Stomach (tissue), 9 donors: ENCODE results near the gene PFKL. TPM values are rescaled to one million over a fixed set of nuclear protein-coding genes. Genes with fewer than 3 reads are reported as not detected.

Experiments used
- DNase-seq, 2 donors: peaks; one replicate each; pipeline versions ENCODE4 v3.0.0 to v3.0.0-alpha.2; 2013 to 2019
- H3K27ac ChIP-seq, 5 donors: fragments of 200-600 bp in 4 of 5; sonication (generic) in 4 of 5; one replicate each; pipeline ENCODE4 v1.5.1; 2013 to 2019; ENCODE audit warnings: mild to moderate bottlenecking in 1 of 5, moderate library complexity in 1 of 5
- H3K27me3 ChIP-seq, 3 donors: fragments of 200-600 bp; sonication (generic); one replicate each; pipeline ENCODE4 v1.5.1; 2017 to 2019; ENCODE audit warnings: mixed run types in 1 of 3
- H3K36me3 ChIP-seq, 4 donors: fragments of 200-600 bp; sonication (generic); 1 replicate in 3 of 4; 2 replicates in 1 of 4; pipeline ENCODE4 v1.5.1; 2016 to 2019
- H3K4me1 ChIP-seq, 4 donors: fragments of 200-600 bp; sonication (generic); one replicate each; pipeline ENCODE4 v1.5.1; 2016 to 2019
- H3K4me3 ChIP-seq, 4 donors: fragments of 200-600 bp; sonication (generic) in 3 of 4; one replicate each; pipeline ENCODE4 v1.5.1; 2016 to 2019; ENCODE audit warnings: mild to moderate bottlenecking in 1 of 4
- H3K9me3 ChIP-seq, 4 donors: fragments of 200-600 bp; sonication (generic); one replicate each; pipeline ENCODE4 v1.5.1; 2016 to 2019
- EP300 ChIP-seq: sonication (generic); formaldehyde crosslinking; IDR thresholded peaks from one replicate; pipeline ENCODE4 v1.6.1; 2017; ENCODE audit warnings: antibody characterized with exemption
- POLR2A ChIP-seq, 4 donors: fragments of 450-650 bp; IDR thresholded peaks; one replicate each; pipeline ENCODE4 v1.6.1; 2016; ENCODE audit warnings: antibody characterized with exemption in 4 of 4, control low read depth in 2 of 4, mild to moderate bottlenecking in 1 of 4, moderate library complexity in 1 of 4
- POLR2AphosphoS5 ChIP-seq, 3 donors: sonication (generic); formaldehyde crosslinking; IDR thresholded peaks; one replicate each; pipeline ENCODE4 v1.6.1; 2016; ENCODE audit warnings: antibody characterized with exemption in 3 of 3
- WGBS, 5 donors: extraction: QIAGEN DNeasy Blood & Tissue Kit in 3 of 5; methylation state at CpG; one replicate each; pipeline versions ENCODE4 v1.1.5 to v1.1.7; 2013 to 2018; 5-methylcytosine and 5-hydroxymethylcytosine counted together
- intact Hi-C: fragments of 100-400 bp; cut with DNase I; formaldehyde crosslinking; loops from one replicate; pipeline ENCODE4 v1.15.1; 2023; ENCODE audit warnings: low total_unique reads
- polyA plus RNA-seq, 3 donors: library from polyadenylated mRNA; stranded (reverse); fragments of 200-250 nt; gene quantifications; one replicate each; pipeline ENCODE4 v1.2.3, GENCODE V29; 2013
- total RNA-seq, 5 donors: library from RNA; depleted of rRNA; stranded (reverse); fragments of >200 nt; gene quantifications; one replicate each; pipeline versions ENCODE4 v1.1.0 to v1.2.3, GENCODE V29; 2014 to 2016
- TF ChIP-seq, protein P1 (sequence below), 7 experiments: fragments of 450-650 bp in 4 of 7; fragments of 200-600 bp in 3 of 7; sonication (generic) in 3 of 7; IDR thresholded peaks; one replicate each; pipeline ENCODE4 v1.5.1; 2016 to 2019; ENCODE audit warnings: antibody characterized with exemption in 7 of 7, control low read depth in 2 of 7, mild to moderate bottlenecking in 1 of 7
- donor health status: healthy with polysubstance abuse.
- donor health status: Bipolar disorder and iron deficiency.
- donor health status: healthy.

PFKL gene
- total and polyA plus RNA-seq, 8 donors = 83.0 to 283 (median 130) TPM

DNA sequence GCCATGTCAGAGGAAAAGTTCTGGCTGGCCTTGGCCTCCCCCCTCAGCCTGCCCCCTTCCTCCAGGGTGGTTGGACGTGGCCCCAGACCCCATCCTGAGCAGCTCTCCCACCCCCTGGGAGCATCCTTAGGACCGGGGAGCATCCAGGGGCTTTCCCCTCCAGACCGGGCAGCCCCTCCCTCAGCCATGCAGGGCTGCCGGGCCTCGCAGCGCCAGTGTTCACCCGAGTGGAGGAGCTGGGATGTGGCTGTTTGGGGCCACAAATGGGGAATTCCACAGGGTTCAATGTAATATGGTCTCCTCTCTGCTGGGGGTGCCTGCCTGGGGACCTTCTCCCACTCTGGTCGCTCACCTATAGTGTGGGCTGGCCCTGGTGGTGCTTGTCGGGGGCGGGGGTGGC, 4.2 kb upstream of the PFKL start:
- Histone ChIP-seq H3K27me3 (peaks cover 0 to 44% (median 0%) of the 10 kb centered on the region in 3 donors), H3K27ac (no peak overlapping the region), H3K9me3 (no peaks in the 10 kb centered on the region), H3K4me1 (peaks cover 16 to 41% (median 34%) of the 10 kb centered on the region in 4 donors), H3K4me3 (no peak overlapping the region), H3K36me3 (no peaks in the 10 kb centered on the region)
- intact Hi-C loops = no loop called here
- no peak for DNase-seq
- TF ChIP-seq, protein P1, sequence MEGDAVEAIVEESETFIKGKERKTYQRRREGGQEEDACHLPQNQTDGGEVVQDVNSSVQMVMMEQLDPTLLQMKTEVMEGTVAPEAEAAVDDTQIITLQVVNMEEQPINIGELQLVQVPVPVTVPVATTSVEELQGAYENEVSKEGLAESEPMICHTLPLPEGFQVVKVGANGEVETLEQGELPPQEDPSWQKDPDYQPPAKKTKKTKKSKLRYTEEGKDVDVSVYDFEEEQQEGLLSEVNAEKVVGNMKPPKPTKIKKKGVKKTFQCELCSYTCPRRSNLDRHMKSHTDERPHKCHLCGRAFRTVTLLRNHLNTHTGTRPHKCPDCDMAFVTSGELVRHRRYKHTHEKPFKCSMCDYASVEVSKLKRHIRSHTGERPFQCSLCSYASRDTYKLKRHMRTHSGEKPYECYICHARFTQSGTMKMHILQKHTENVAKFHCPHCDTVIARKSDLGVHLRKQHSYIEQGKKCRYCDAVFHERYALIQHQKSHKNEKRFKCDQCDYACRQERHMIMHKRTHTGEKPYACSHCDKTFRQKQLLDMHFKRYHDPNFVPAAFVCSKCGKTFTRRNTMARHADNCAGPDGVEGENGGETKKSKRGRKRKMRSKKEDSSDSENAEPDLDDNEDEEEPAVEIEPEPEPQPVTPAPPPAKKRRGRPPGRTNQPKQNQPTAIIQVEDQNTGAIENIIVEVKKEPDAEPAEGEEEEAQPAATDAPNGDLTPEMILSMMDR (IDR thresholded peaks at IDR 0.05) = no peak
- TF ChIP-seq POLR2AphosphoS5 (IDR thresholded peaks at IDR 0.05) (no peak), EP300 (no peak), POLR2A (IDR thresholded peaks at IDR 0.05) (no peak)
- WGBS, 5 donors = 76 to 100% (median 83%) methylated on average over 3 to 10 of the region's 10 CpGs

- no peak for TF ChIP-seq POLR2A (IDR thresholded peaks at IDR 0.05)
- TF ChIP-seq, protein P1 (IDR thresholded peaks at IDR 0.05) = no peak
- no peak for TF ChIP-seq EP300
- TF ChIP-seq POLR2AphosphoS5 (IDR thresholded peaks at IDR 0.05) = no peak
- H3K36me3 ChIP-seq = no peaks in the 10 kb centered on the region
- peaks cover 21 to 45% (median 38%) of the 10 kb centered on the region in 4 donors for H3K4me1 ChIP-seq
- no peak for DNase-seq
- peaks cover 0 to 44% (median 0%) of the 10 kb centered on the region in 3 donors for H3K27me3 ChIP-seq
- no peaks in the 10 kb centered on the region for H3K9me3 ChIP-seq
- 62 to 85% (median 80%) methylated on average over 2 to 12 of the region's 12 CpGs for WGBS, 5 donors
- H3K27ac ChIP-seq = no peak overlapping the region
- H3K4me3 ChIP-seq = no peak overlapping the region
- intact Hi-C loops = no loop called here
Observed at GRCh38 chr21:44296103-44296519, 3.7 kb upstream of the PFKL start.

DNA sequence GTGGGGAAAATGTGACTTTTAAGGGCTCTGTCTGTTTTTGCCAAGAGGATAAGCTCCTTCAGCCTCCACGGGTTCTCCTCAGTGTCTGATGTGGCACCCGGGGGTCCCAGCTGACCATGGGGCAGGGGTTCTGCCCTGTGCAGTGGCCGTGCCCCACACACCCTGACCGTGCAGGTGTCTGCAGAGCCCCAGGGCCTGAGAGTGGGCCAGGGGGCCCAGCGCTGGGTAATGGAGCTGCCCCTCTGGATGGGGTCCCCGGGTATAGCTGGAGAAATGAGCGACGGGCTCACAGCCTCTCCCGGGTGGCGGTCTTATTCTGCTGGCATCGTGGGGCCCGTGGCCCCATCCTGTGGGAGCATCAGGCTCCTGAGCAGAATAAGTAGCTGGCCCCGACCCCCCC, 2.9 kb upstream of the PFKL start:
- H3K9me3 ChIP-seq = no peaks in the 10 kb centered on the region
- intact Hi-C loops = no loop called here
- peaks cover 29 to 53% (median 46%) of the 10 kb centered on the region in 4 donors for H3K4me1 ChIP-seq
- DNase-seq = no peak
- H3K4me3 ChIP-seq = no peak overlapping the region
- H3K36me3 ChIP-seq = no peaks in the 10 kb centered on the region
- no peak overlapping the region for H3K27ac ChIP-seq
- TF ChIP-seq POLR2AphosphoS5 (IDR thresholded peaks at IDR 0.05) (no peak), EP300 (no peak), POLR2A (IDR thresholded peaks at IDR 0.05) (no peak)
- TF ChIP-seq, protein P1 (IDR thresholded peaks at IDR 0.05) = no peak
- 68 to 84% (median 78%) methylated on average over 6 to 13 of the region's 13 CpGs for WGBS, 5 donors
- peaks cover 0 to 44% (median 0%) of the 10 kb centered on the region in 3 donors for H3K27me3 ChIP-seq

GRCh38 chr21:44297525-44298290, 2.1 kb upstream of the PFKL start:
- Histone ChIP-seq H3K9me3 (no peaks in the 10 kb centered on the region), H3K4me1 (peaks cover 37 to 61% (median 54%) of the 10 kb centered on the region in 4 donors), H3K36me3 (no peaks in the 10 kb centered on the region), H3K4me3 (peak overlapping the region in 1 of 4 donors; percentile 10), H3K27me3 (peaks cover 0 to 40% (median 0%) of the 10 kb centered on the region in 3 donors), H3K27ac (peak overlapping the region in 3 of 5 donors; percentile 9 to 26 (median 23))
- TF ChIP-seq POLR2AphosphoS5 (IDR thresholded peaks at IDR 0.05) (peak in 1 of 3 donors; percentile 60), POLR2A (IDR thresholded peaks at IDR 0.05) (no peak)
- TF ChIP-seq, protein P1 (IDR thresholded peaks at IDR 0.05) = peak in 5 of 7 experiments; percentile 53 to 83 (median 76)
- intact Hi-C loops = no loop called here
- WGBS, 5 donors = 20 to 23% (median 22%) methylated on average over 21 to 22 of the region's 22 CpGs
- DNase-seq = peak; percentile 91 to 95
